Measurements from ENCODE around the gene SLF2.
"Not testable (repeated sequence)": the region's sequence is repeated elsewhere in the genome, so short reads cannot be mapped to it uniquely, and the experiment has no call there.

The SLF2 gene

GRCh38 chr10:100878291-100878910, 34.4 kb upstream of the SLF2 start:
- DNase-seq, result peak; percentile 16

- DNase-seq, result no peak
These were observed 32.9 kb upstream of the SLF2 start for GRCh38 chr10:100879741-100880360.

GRCh38 chr10:100881556-100882213, 31.1 kb upstream of the SLF2 start:
- DNase-seq, result no peak

GRCh38 chr10:100882252-100882651, 30.5 kb upstream of the SLF2 start:
- no peak for DNase-seq

GRCh38 chr10:100882671-100883311, 30.0 kb upstream of the SLF2 start:
- DNase-seq, result no peak

GRCh38 chr10:100883312-100883821, 29.4 kb upstream of the SLF2 start:
- no peak for DNase-seq

- DNase-seq, result not testable (repeated sequence)
These were observed 27.2 kb upstream of the SLF2 start for GRCh38 chr10:100885611-100886010.

- no peak for DNase-seq
These were observed 26.7 kb upstream of the SLF2 start for GRCh38 chr10:100886091-100886490.

- DNase-seq, result no peak
These were observed 26.2 kb upstream of the SLF2 start for GRCh38 chr10:100886521-100886920.

- DNase-seq, result no peak
These were observed 25.8 kb upstream of the SLF2 start for GRCh38 chr10:100886963-100887362.

- no peak for DNase-seq
These were observed 24.9 kb upstream of the SLF2 start for GRCh38 chr10:100887761-100888296.

GRCh38 chr10:100888957-100889356, 23.8 kb upstream of the SLF2 start:
- DNase-seq, result no peak

- DNase-seq, result no peak
These were observed 23.2 kb upstream of the SLF2 start for GRCh38 chr10:100889546-100889945.

GRCh38 chr10:100890141-100890672, 22.6 kb upstream of the SLF2 start:
- DNase-seq, result no peak

GRCh38 chr10:100890673-100891317, 22.0 kb upstream of the SLF2 start:
- no peak for DNase-seq

GRCh38 chr10:100894033-100894432, 18.7 kb upstream of the SLF2 start:
- DNase-seq, result no peak

- DNase-seq, result no peak
These were observed 18.0 kb upstream of the SLF2 start for GRCh38 chr10:100894589-100895294.

- no peak for DNase-seq
These were observed 17.4 kb upstream of the SLF2 start for GRCh38 chr10:100895346-100895745.

- DNase-seq, result no peak
These were observed 16.9 kb upstream of the SLF2 start for GRCh38 chr10:100895896-100896295.

GRCh38 chr10:100896876-100897461, 15.8 kb upstream of the SLF2 start:
- no peak for DNase-seq

GRCh38 chr10:100897976-100898375, 14.8 kb upstream of the SLF2 start:
- no peak for DNase-seq

GRCh38 chr10:100899171-100899570, 13.6 kb upstream of the SLF2 start:
- DNase-seq, result no peak
